GM12878 (cell line): ENCODE results near the gene PCDH15. TPM values are rescaled to one million over a fixed set of nuclear protein-coding genes. Genes with fewer than 3 reads are reported as not detected.

Experiments
- ATAC-seq: fragments of 200-7000 bp; cut with Tn5 transposase; 3 replicates; pipeline ENCODE4 v1.9.1; 2020; ENCODE audit warnings: mild to moderate bottlenecking, moderate library complexity
- BruUV-seq: library from RNA; stranded (reverse); fragments of 400-500 nt; replicated peaks from 2 replicates; lab custom pipeline; 2021; lab: Mats Ljungman, UMichigan
- CTCF ChIA-PET: fragments of 300-600 bp; sonication (Branson Sonifier 250); formaldehyde crosslinking; extraction: SDS; loops from one replicate; lab custom pipeline; 2021; ENCODE audit warnings: inconsistent platforms; lab: Yijun Ruan, JAX
- POLR2A ChIA-PET: fragments of 350-600 bp; formaldehyde crosslinking; extraction: SDS; loops from one replicate; lab custom pipeline; 2021; ENCODE audit warnings: inconsistent platforms; lab: Charles Lee
- RAD21 ChIA-PET: fragments of 300-600 bp; sonication (Branson Sonifier 250); formaldehyde crosslinking; loops from one replicate; lab custom pipeline; 2023; ENCODE audit warnings: antibody characterized with exemption; ENCODE audit not compliant: unreplicated experiment; lab: Charles Lee
- SMC1A ChIA-PET: fragments of 300-600 bp; sonication (Branson Sonifier 250); formaldehyde crosslinking; loops from one replicate; lab custom pipeline; 2023; ENCODE audit not compliant: unreplicated experiment, uncharacterized antibody; lab: Charles Lee
- DNase-seq: peaks from one replicate; pipeline ENCODE4 v3.0.0-alpha.2; 2011; ENCODE audit warnings: low read depth, low spot score
- FAIRE-seq: peaks from 3 replicates; lab custom pipeline; 2011; peaks lifted over from hg19 to GRCh38; lab: Jason Lieb, UNC
- H2AFZ ChIP-seq: 2 replicates; pipeline ENCODE4 v1.6.0; 2011; ENCODE audit warnings: low read depth, low read length, control low read depth; ENCODE audit not compliant: control insufficient read depth
- H3K27ac ChIP-seq: 2 replicates; pipeline ENCODE4 v1.5.1; 2011; ENCODE audit warnings: control low read depth; ENCODE audit not compliant: control insufficient read depth, insufficient read depth
- H3K27me3 ChIP-seq, 2 experiments: replicated peaks in 1 of 2; 2 replicates each; pipeline versions ENCODE4 v1.6.0 to v1.6.1; 2011; ENCODE audit warnings: low read length in 1 of 2; ENCODE audit not compliant: control insufficient read depth in 2 of 2, insufficient read depth in 2 of 2
- H3K36me3 ChIP-seq, 2 experiments: 2 replicates each; pipeline ENCODE4 v1.5.1; 2011; ENCODE audit warnings: low read length in 1 of 2; ENCODE audit not compliant: control insufficient read depth in 2 of 2, insufficient read depth in 2 of 2
- H3K4me1 ChIP-seq: 2 replicates; pipeline ENCODE4 v1.6.1; 2011; ENCODE audit warnings: mild to moderate bottlenecking, low read length, moderate library complexity, mixed read lengths; ENCODE audit not compliant: control insufficient read depth, insufficient read depth
- H3K4me2 ChIP-seq: 2 replicates; pipeline ENCODE4 v1.6.0; 2011; ENCODE audit warnings: control low read depth; ENCODE audit not compliant: control insufficient read depth, insufficient read depth
- H3K4me3 ChIP-seq: fragments of 200-600 bp; sonication (generic); 2 replicates; pipeline ENCODE4 v1.5.1; 2016
- H3K79me2 ChIP-seq: 2 replicates; pipeline ENCODE4 v1.6.0; 2011; ENCODE audit warnings: low read length; ENCODE audit not compliant: control insufficient read depth, insufficient read depth
- H3K9ac ChIP-seq: 2 replicates; pipeline ENCODE4 v1.8.0; 2011; ENCODE audit warnings: low read length, control low read depth, mixed read lengths; ENCODE audit not compliant: control insufficient read depth, insufficient read depth
- H3K9me3 ChIP-seq: replicated peaks from 3 replicates; pipeline ENCODE4 v1.5.1; 2011; ENCODE audit warnings: mild to moderate bottlenecking, low read length; ENCODE audit not compliant: control insufficient read depth, insufficient read depth
- H4K20me1 ChIP-seq: 2 replicates; pipeline ENCODE4 v1.6.0; 2011; ENCODE audit not compliant: control insufficient read depth, insufficient read depth
- BCL3 ChIP-seq: IDR thresholded peaks from 2 replicates; pipeline ENCODE4 v1.6.1; 2011; ENCODE audit warnings: borderline replicate concordance, low read depth, mild to moderate bottlenecking, moderate library complexity, low read length; ENCODE audit not compliant: insufficient read depth, poor library complexity, severe bottlenecking
- HCFC1 ChIP-seq: fragments of 150-350 bp; IDR thresholded peaks from 2 replicates; pipeline ENCODE4 v1.6.1; 2014; ENCODE audit warnings: low read length
- HDAC2 ChIP-seq: fragments of 200-600 bp; sonication (generic); IDR thresholded peaks from 2 replicates; pipeline ENCODE4 v1.6.1; 2017
- IKZF1 ChIP-seq: fragments of 450-650 bp; conservative IDR thresholded peaks from 2 replicates; pipeline ENCODE4 v1.6.1; 2017; ENCODE audit warnings: antibody characterized with exemption, mild to moderate bottlenecking
- NFYB ChIP-seq: IDR thresholded peaks from 2 replicates; pipeline ENCODE4 v1.6.1; 2011; ENCODE audit warnings: low read depth, mild to moderate bottlenecking, low read length, improper control_type of control experiment, moderate library complexity; ENCODE audit not compliant: insufficient read depth
- RAD51 ChIP-seq: fragments of 450-650 bp; IDR thresholded peaks from 2 replicates; pipeline ENCODE4 v1.6.1; 2016; ENCODE audit warnings: moderate library complexity, mild to moderate bottlenecking, inconsistent platforms
- SP1 ChIP-seq: IDR thresholded peaks from one replicate; pipeline ENCODE4 v1.6.1; 2011; ENCODE audit warnings: low read depth, low read length
- STAT3 ChIP-seq: IDR thresholded peaks from 2 replicates; pipeline ENCODE4 v1.6.1; 2011; ENCODE audit warnings: low read depth, low read length, improper control_type of control experiment
- TBL1XR1 ChIP-seq: IDR thresholded peaks from 2 replicates; pipeline ENCODE4 v1.6.1; 2012; ENCODE audit warnings: low read depth, low read length, improper control_type of control experiment
- TCF12 ChIP-seq: IDR thresholded peaks from 2 replicates; pipeline ENCODE4 v1.6.1; 2011; ENCODE audit warnings: low read depth, mild to moderate bottlenecking, low read length
- ZBED1 ChIP-seq: IDR thresholded peaks from 2 replicates; pipeline ENCODE4 v1.6.1; 2016; ENCODE audit warnings: borderline replicate concordance
- ZNF592 ChIP-seq: fragments of 450-650 bp; IDR thresholded peaks from 2 replicates; pipeline ENCODE4 v1.6.1; 2017; ENCODE audit warnings: mild to moderate bottlenecking, moderate library complexity
- WGBS: methylation state at CpG from one replicate; pipeline ENCODE4 v1.1.6; 2016; ENCODE audit warnings: low lambda C conversion rate; ENCODE audit not compliant: insufficient replicate concordance, insufficient coverage; ENCODE audit errors: missing lambda C conversion rate; 5-methylcytosine and 5-hydroxymethylcytosine counted together
- in situ Hi-C: fragments of 300-500 bp; cut with MboI; formaldehyde crosslinking; loops from 9 replicates; pipeline ENCODE4 v1.14.3; 2018; ENCODE audit warnings: mixed read lengths
- intact Hi-C: fragments of 100-400 bp; cut with micrococcal nuclease; formaldehyde crosslinking; loops from one replicate; pipeline ENCODE4 v1.14.2; 2022; ENCODE audit not compliant: unreplicated experiment
- polyA plus RNA-seq, 11 experiments: library from polyadenylated mRNA; depleted of rRNA in 4 of 11; unstranded in 6 of 11; stranded (reverse) in 5 of 11; fragments of >200 nt; fragmentation: Nextera tagmentation in 4 of 11; fragmentation: Illumina TruSeq in 1 of 11; extraction: Ambion mirVana in 4 of 11; extraction: Trizol in 1 of 11; gene quantifications; 1 replicate in 1 of 11; 2 replicates in 10 of 11; pipeline versions ENCODE4 v1.2.1 to v1.2.3, GENCODE V29; 2011 to 2016; ENCODE audit warnings: inconsistent platforms in 2 of 11, missing spikeins in 2 of 11, low read depth in 1 of 11
- total RNA-seq, 4 experiments: library from RNA; depleted of rRNA in 3 of 4; stranded (reverse); fragments of >200 nt in 3 of 4; fragmentation: Illumina TruSeq in 1 of 4; extraction: Trizol in 1 of 4; gene quantifications; 2 replicates each; pipeline versions ENCODE4 v1.2.1 to v1.2.3, GENCODE V29; 2013 to 2021

The PCDH15 gene
- total and polyA plus RNA-seq, 10 of the 15 experiments (the other 5 are each of a cell fraction or from before 2014, with no cell fraction given), result 0.03 to 0.52 (median 0.07) TPM; not detected in 6

GRCh38 chr10:54708021-54708420, 93.0 kb downstream of the PCDH15 start:
- intact Hi-C loops (no loop called here), in situ Hi-C loops (no loop called here)
- ChIA-PET CTCF (no interaction called here), RAD21 (no interaction called here), POLR2A (no interaction called here), SMC1A (no interaction called here)
- Histone ChIP-seq H2AFZ (no peak overlapping the region), H4K20me1 (no peaks in the 10 kb centered on the region), H3K4me1 (no peaks in the 10 kb centered on the region), H3K9ac (no peak overlapping the region), H3K27ac (no peak overlapping the region), H3K4me3 (no peak overlapping the region), H3K36me3 (no peaks in the 10 kb centered on the region), H3K79me2 (no peaks in the 10 kb centered on the region), H3K4me2 (no peak overlapping the region), H3K27me3 (no peaks in the 10 kb centered on the region), H3K9me3 (no peaks in the 10 kb centered on the region)
- FAIRE-seq, result no peak
- WGBS, result 13% methylated on average over 2 of the region's 2 CpGs
- no peak for DNase-seq
- BruUV-seq, result no TSS peak
- TF ChIP-seq HCFC1, result no peak
- no peak for TF ChIP-seq SP1
- TF ChIP-seq RAD51, result no peak
- no peak for ATAC-seq

- no peak for DNase-seq
- no peaks in the 10 kb centered on the region for H3K4me1 ChIP-seq
- SMC1A ChIA-PET, result no interaction called here
- no peak overlapping the region for H3K4me3 ChIP-seq
- 51% methylated on average over 3 of the region's 3 CpGs for WGBS
- H3K9ac ChIP-seq, result no peak overlapping the region
- H3K9me3 ChIP-seq, result no peaks in the 10 kb centered on the region
- in situ Hi-C loops (no loop called here), intact Hi-C loops (no loop called here)
- no peaks in the 10 kb centered on the region for H3K79me2 ChIP-seq
- ATAC-seq, result no peak
- BruUV-seq, result no TSS peak
- no peaks in the 10 kb centered on the region for H3K27me3 ChIP-seq
- FAIRE-seq, result no peak
- no peak overlapping the region for H2AFZ ChIP-seq
- CTCF ChIA-PET, result no interaction called here
- H3K36me3 ChIP-seq, result no peaks in the 10 kb centered on the region
- POLR2A ChIA-PET, result no interaction called here
- RAD21 ChIA-PET, result no interaction called here
- H3K4me2 ChIP-seq, result no peak overlapping the region
- H4K20me1 ChIP-seq, result no peaks in the 10 kb centered on the region
- H3K27ac ChIP-seq, result no peak overlapping the region
- TF ChIP-seq TBL1XR1, result no peak
- TF ChIP-seq ZNF592, result no peak
- no peak for TF ChIP-seq NFYB
- no peak for TF ChIP-seq STAT3
- no peak for TF ChIP-seq IKZF1
- no peak for TF ChIP-seq ZBED1
- no peak for TF ChIP-seq HDAC2
- TF ChIP-seq TCF12, result no peak
- TF ChIP-seq BCL3, result no peak
Observed at GRCh38 chr10:54702583-54703485, 98.2 kb downstream of the PCDH15 start.
